ENCODE measurements around the gene NCOA7.

GRCh38 chr6:125953502-125953875, 162.7 kb downstream of the NCOA7 start:
- TF ChIP-seq GATA2 (CRISPR knock-in tag; IDR thresholded peaks at IDR 0.05) (no peak), YY1 (IDR thresholded peaks at IDR 0.05; ENCODE audit: low read depth) (no peak), MAX (IDR thresholded peaks at IDR 0.05; ENCODE audit: low read depth) (no peak), CTCF (IDR thresholded peaks at IDR 0.05) (no peak)

All from SK-N-SH (cell line).